Erythroblast (primary cell): ENCODE results near the gene ACTN2.

Source experiments
- DNase-seq, 2 experiments: peaks; one replicate each; lab custom pipeline; 2025; lab: John Stamatoyannopoulos, UW
- GATA1 ChIP-seq: IDR thresholded peaks from 2 replicates; pipeline ENCODE4 v1.6.1; 2011; ENCODE audit warnings: low read depth, mild to moderate bottlenecking, control low read depth, low read length, moderate library complexity
- POLR2A ChIP-seq: IDR thresholded peaks from 2 replicates; pipeline ENCODE4 v1.6.1; 2011; ENCODE audit warnings: mild to moderate bottlenecking, low read length

Gene ACTN2

DNA sequence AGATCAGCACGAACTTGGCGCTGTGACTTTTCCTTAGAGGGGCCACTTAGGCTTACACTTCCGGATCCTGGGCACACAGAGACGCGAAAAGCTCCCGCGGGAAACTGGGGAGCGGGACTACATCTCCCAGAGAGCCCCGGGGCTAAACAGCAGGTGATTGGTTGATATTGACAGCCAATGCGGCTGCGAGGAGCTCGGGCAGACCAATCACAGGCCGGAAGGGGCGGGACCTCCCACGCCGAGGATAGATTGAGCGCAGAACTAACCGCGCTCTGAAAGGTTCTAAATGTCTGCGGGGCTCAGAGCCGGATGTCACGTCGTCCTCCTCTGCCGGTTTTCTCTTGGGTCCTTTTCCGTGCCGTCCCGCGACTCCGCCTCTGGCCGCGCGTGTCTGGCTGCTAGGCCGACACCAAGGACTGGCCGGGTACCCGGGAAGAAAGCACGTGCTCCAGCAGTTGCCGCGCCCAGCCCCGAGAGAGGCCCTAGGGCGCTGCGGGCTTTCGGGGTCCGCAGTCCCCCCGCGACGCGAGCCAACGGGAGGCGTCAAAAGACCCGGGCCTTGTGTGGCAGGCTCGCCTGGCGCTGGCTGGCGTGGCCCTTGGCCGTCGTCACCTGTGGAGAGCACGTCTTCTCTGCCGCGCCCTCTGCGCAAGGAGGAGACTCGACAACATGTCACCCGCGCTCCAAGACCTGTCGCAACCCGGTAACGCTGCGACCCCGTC lies 108.9 kb downstream of the ACTN2 start, which contains the start of gene MTR:
Gene MTR, plus strand, starts transcription at position 258 of the 722 bp plus-strand sequence. Its CDS starts 412 bp downstream, at position 670.
- DNase-seq, result peak; percentile 97
- TF ChIP-seq GATA1, result no peak
- TF ChIP-seq POLR2A, result peak; percentile 93

DNA sequence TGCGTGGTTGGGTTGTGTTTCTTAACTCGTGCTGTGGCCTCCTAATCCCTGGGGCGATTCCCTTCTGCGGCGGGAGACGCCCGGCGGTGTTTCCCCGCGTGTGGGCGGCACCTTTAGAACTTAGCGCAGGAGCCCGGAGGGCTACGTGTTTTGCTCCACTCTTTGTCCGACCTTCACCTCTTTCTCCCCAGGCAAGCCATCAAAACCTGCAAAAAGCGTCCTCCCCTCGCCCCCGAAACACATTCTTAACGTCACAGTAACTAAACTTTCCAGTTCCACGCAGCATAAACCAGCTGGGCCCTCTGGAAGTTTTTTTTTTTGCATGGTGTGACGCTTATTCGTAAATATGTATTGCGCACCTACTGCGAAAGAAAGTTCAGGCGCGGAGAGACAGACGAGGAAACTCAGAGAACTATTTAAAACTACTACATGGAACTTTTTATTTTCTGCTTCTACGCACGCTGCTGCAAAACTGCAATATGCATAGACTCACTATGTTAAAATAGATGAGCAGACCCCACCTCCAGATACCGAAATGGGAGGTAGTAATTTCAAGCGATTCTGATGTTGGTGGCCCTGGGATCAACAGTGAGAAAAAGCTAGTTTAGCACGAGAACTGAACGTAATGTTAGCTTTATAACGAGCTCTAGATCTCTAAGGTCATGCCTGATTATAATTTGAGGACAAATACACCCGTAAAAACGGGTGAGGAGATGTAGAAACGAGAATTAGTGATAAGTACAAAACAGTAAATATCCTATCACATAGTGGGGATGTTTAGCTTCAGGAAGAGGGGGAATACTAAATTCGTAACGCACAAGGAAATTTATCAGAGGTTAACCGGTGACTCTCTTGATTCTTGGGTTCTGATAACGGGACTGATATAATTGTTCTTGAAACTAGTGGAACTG lies 109.7 kb downstream of the ACTN2 start:
- peak; percentile 70 to 83 for DNase-seq
- TF ChIP-seq GATA1 (no peak), POLR2A (no peak)

DNA sequence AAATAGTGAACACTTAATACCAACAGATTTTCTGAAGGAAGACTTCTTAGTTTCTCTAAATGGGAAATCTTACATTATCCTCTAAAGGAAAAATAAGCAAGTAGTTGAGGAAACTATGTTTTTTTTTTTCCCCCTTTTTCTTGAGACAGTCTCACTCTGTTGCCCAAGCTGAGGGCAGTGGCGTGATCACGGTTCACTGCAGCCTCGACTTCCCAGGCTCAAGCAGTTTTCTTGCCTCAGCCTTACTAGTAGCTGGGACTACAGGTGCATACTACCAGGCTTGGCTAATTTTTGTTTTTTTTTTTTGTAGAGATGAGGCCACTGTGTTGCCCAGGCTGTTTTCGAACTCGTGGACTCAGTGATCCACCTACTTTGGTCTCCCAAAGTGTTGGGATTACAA lies 112.7 kb downstream of the ACTN2 start:
- TF ChIP-seq POLR2A (no peak), GATA1 (no peak)
- no peak for DNase-seq

DNA sequence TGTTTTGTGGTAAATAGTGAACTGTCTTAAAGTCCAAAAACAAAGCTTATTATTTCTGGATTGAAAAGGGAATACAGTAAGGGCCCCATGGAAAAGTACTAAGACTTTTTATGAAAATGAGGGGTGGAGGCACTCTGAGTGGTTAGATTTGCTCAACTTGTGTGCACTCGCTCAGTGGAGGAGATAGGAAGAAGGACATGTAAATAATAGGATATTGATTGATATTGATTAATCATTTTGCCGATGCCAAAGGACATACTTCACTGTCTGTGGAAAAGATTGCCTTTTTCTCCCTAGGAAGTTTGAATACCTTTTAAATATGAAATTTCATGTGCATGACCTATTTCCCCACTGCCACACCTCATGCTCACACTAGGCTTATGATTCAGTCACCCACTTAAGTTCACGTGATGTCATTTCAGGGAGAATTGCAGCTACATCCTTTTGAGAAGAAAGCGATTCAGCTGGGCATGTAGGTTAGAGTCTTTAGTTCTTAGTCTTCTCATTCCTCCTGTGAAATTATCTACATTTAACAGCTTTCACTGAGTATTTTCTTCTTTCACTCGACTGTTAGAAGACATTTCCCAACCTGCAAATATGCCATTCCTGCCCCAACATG lies 113.8 kb downstream of the ACTN2 start:
- peak in 1 of 2 experiments; percentile 5 for DNase-seq

DNA sequence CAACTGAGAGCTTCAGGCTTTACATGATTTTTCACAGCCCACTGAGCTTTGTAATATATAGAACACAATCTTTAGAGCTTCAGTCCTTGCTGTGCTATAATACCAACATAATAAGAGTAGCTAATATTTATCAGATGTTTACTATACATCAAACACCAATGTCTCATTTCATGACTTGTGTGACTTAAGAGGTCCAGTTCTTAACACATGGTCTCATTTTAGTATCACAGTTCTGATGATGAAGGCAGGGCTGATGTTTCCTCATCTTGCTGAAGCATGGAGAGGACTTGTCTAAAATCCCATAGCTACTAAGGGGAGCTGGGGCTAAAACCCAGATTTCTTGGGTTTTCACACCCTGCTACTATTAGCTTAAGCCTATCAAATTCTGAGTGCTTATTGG lies 114.3 kb downstream of the ACTN2 start:
- DNase-seq, result no peak

More for the DNA sequence above, 113.8 kb downstream of the ACTN2 start:
- TF ChIP-seq GATA1 (no peak), POLR2A (no peak)

DNA sequence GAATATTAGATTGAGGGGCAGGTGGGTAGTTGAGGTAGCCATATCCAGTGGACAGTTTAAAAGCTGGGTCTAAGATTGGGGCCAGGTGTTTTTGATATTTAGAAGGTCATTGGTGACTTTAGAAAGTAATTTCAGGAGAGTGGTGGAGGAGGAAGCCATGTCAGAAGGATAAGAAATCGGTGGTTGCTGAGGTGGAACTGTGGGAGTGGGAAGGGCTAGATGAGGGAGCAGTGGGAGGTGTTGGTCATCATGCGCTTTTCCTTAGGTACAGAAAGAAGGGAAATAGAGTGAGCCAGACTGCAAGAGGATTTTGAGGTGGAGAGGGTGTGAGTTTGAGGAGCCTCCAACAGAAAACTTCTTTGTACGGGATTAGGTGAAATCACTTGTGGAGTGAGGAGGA lies 116.0 kb downstream of the ACTN2 start:
- DNase-seq, result no peak
- no peak for TF ChIP-seq POLR2A
- no peak for TF ChIP-seq GATA1

More for the DNA sequence above, 114.3 kb downstream of the ACTN2 start:
- TF ChIP-seq GATA1 (no peak), POLR2A (no peak)

DNA sequence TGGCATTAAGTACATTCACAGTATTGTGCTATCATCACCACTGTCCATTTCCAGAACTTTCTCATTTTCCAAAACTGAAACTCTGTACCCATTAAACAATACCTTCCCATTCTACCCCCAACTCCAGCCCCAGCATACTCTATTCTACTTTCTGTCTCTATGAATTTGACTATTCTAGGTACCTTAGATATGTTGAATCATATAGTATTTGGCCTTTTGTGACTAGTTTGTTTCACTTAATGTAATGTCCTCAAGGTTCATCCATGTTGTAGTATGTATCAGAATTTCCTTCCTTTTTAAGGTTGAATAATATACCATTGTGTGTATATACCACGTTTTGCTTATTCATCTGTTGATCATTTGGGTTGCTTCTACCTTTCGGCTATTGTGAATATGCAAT lies 120.3 kb downstream of the ACTN2 start:
- no peak for TF ChIP-seq GATA1
- no peak for TF ChIP-seq POLR2A
- DNase-seq, result no peak

DNA sequence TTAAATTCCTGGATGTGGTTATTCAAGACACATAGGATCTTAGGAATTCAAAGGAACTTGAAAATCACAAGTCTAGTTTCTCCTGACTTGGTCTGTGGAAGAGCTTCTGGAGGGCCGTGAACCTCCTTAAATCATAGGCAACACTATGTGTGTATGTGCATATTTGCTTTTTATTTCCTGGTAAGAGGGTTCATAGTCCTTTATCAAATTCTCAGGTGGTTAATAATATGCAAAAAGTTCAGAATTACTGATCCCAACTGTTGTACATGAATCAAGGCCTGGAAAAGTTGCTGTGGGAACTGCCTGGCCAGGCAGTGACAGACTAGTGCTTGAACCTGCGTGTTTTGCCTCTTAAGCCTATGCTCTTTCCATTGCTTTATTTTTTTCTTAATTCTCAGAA lies 121.7 kb downstream of the ACTN2 start:
- no peak for DNase-seq
- TF ChIP-seq POLR2A (no peak), GATA1 (no peak)

DNA sequence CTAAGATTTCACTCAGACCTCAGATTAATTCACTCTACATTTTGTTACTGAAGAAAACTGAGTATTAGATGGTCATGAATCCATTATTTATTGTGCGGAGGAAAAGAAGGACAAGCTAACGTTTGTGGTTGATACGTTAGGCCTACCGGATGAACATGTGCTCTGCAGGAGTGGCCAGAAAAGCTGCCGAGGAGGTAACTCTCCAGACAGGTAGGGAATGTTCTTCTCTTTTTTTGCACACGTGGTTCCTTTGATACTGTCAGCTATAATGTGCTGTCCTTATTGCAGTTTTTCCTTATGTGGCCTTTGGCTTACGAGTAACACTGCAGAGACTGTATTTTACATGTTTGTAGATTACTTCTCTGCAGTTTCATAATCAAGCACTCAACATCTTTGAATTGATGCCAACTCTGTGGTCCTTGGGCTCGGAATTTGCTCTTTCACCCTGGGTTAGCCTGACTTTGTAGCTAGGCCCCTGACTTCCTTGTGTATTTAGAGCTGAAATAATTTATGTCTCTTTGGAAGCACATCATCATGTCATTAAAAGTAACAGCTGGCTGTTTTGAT lies 122.3 kb downstream of the ACTN2 start:
- DNase-seq, result peak; percentile 12 to 23
- TF ChIP-seq POLR2A, result no peak
- TF ChIP-seq GATA1, result no peak

DNA sequence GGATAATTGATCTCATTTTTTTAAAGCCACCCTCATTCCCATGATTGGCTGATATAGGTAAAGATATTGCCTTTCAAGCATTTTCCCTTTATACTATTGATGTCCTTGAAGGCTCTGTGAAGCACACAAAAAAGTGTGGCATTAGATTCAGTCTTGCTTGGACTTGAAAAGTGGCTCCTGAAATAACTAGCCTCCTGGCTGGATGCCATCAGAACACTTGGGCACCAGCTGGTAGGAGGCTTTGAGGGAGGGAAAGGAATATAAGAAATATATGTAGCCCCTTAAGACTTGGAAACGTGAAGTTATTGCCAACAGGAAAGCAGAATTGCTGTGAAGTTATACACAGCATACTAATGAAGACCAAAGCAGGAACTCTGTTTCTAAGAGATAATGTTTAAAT lies 122.8 kb downstream of the ACTN2 start:
- DNase-seq, result peak in 1 of 2 experiments; percentile 2
- no peak for TF ChIP-seq POLR2A
- no peak for TF ChIP-seq GATA1

DNA sequence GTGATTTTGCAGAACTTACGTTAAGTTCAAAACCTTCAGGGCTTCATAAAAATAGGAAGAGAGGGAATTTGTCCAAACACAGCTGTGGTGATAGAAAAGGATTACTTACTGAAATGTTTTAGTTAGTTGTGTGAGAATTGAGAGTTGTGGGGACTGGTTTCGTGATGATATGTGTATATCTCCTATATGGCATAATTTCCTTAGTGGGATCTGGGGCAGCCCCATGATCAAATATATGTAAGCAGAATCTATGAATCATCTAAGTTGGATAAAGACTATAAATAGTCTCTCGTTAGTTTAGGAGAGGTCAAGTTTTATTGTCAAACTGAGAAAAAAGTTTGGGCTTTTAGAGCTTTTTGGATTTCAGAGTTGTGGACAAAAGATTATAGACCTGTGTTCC lies 123.7 kb downstream of the ACTN2 start:
- TF ChIP-seq POLR2A, result no peak
- no peak for TF ChIP-seq GATA1
- DNase-seq, result no peak

DNA sequence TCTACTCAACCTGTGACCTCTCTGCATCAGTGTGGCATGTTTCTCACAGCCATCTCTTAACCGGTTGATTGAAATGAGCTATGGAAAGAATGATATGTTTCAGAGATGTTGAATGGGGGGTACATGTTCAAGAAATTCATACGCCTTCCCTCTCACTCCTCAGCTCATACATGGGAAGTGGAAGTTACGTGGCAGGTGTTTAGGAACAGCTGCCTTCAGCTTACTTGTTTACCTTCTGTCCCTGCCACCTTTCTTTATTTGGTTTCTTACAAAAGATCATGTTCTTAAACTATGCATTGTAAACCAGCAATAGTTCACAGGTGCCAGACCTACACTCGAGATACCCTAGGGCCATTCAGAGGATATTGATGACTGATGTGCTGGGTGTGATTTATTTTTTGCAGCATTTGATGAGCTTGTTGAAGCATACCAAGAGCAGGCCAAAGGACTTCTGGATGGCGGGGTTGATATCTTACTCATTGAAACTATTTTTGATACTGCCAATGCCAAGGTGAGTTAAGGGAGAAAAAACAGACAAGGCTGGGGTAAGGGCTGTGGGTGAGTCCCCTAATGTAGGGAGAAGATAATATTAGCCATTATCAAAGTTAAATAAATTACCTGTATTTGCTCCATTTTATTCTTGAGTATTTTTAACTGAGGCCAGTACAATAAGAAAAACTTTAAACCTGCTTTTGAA lies 126.2 kb downstream of the ACTN2 start:
- TF ChIP-seq GATA1 (no peak), POLR2A (no peak)
- DNase-seq, result no peak
